Endothelial cell of umbilical vein (primary cell): ENCODE measurements around the gene LINC01488. TPM values are rescaled to one million over a fixed set of nuclear protein-coding genes. Genes with fewer than 3 reads are reported as not detected.

Source experiments
- BruUV-seq: library from RNA; stranded (reverse); fragments of 400-500 nt; replicated peaks from 2 replicates; lab custom pipeline; 2021; lab: Mats Ljungman, UMichigan
- CTCF ChIA-PET: fragments of 300-600, 350-600 bp; sonication (Branson Sonifier 250); formaldehyde crosslinking; loops from one replicate; lab custom pipeline; 2021; ENCODE audit warnings: antibody characterized with exemption, inconsistent platforms; lab: Charles Lee
- POLR2A ChIA-PET: fragments of 300-600, 350-600 bp; sonication (Branson Sonifier 250); formaldehyde crosslinking; loops from one replicate; lab custom pipeline; 2021; ENCODE audit warnings: antibody characterized with exemption, inconsistent platforms; lab: Charles Lee
- DNase-seq: peaks from one replicate; pipeline ENCODE4 v3.0.0-alpha.2; 2011; ENCODE audit warnings: low read depth, low spot score
- FAIRE-seq: peaks from 2 replicates; lab custom pipeline; 2011; peaks lifted over from hg19 to GRCh38; lab: Jason Lieb, UNC
- H2AFZ ChIP-seq: 2 replicates; pipeline ENCODE4 v1.6.0; 2012; ENCODE audit warnings: low read depth, low read length, control low read depth, inconsistent platforms
- H3K27ac ChIP-seq: 2 replicates; pipeline ENCODE4 v1.5.1; 2011; ENCODE audit warnings: low read depth, mild to moderate bottlenecking, control low read depth, low read length, moderate library complexity; ENCODE audit not compliant: insufficient read depth
- H3K27me3 ChIP-seq, 2 experiments: 2 replicates each; pipeline versions ENCODE4 v1.6.0 to v1.6.1; 2011; ENCODE audit warnings: low read length in 2 of 2, mixed read lengths in 1 of 2; ENCODE audit not compliant: control insufficient read depth in 2 of 2, insufficient read depth in 2 of 2
- H3K36me3 ChIP-seq, 2 experiments: 2 replicates in 1 of 2; 3 replicates in 1 of 2; pipeline ENCODE4 v1.5.1; 2011; ENCODE audit warnings: low read length in 2 of 2, mild to moderate bottlenecking in 1 of 2, moderate library complexity in 1 of 2; ENCODE audit not compliant: control insufficient read depth in 2 of 2, insufficient read depth in 2 of 2; ENCODE audit errors: extremely low read depth in 1 of 2
- H3K4me1 ChIP-seq: 3 replicates; pipeline ENCODE4 v1.5.1; 2011; ENCODE audit warnings: mild to moderate bottlenecking, low read length; ENCODE audit not compliant: control insufficient read depth, insufficient read depth; ENCODE audit errors: extremely low read depth
- H3K4me2 ChIP-seq: 2 replicates; pipeline ENCODE4 v1.6.1; 2011; ENCODE audit warnings: low read length, control low read depth, mixed read lengths; ENCODE audit not compliant: insufficient read depth
- H3K4me3 ChIP-seq, 3 experiments: fragments of 200-600 bp in 1 of 3; sonication (generic), shearing (Covaris generic) in 1 of 3; replicated peaks in 1 of 3; 2 replicates each; pipeline ENCODE4 v1.5.1; 2011 to 2016; ENCODE audit warnings: control low read depth in 3 of 3, low read length in 3 of 3, mild to moderate bottlenecking in 2 of 3, inconsistent platforms in 1 of 3, low read depth in 1 of 3, moderate library complexity in 1 of 3; ENCODE audit not compliant: insufficient read depth in 1 of 3
- H3K79me2 ChIP-seq: 2 replicates; pipeline ENCODE4 v1.6.0; 2012; ENCODE audit warnings: low read length, inconsistent platforms; ENCODE audit not compliant: control insufficient read depth, insufficient read depth
- H3K9ac ChIP-seq: replicated peaks from 2 replicates; pipeline ENCODE3; 2011; ENCODE audit warnings: low read length, control low read depth; ENCODE audit not compliant: insufficient read depth; ENCODE audit errors: extremely low read depth
- H3K9me1 ChIP-seq: replicated peaks from 3 replicates; pipeline ENCODE4 v1.6.0; 2011; ENCODE audit warnings: mild to moderate bottlenecking, low read length; ENCODE audit not compliant: control insufficient read depth, insufficient read depth; ENCODE audit errors: extremely low read depth
- H3K9me3 ChIP-seq: replicated peaks from 2 replicates; pipeline ENCODE4 v1.5.1; 2012; ENCODE audit warnings: low read length, inconsistent platforms; ENCODE audit not compliant: control insufficient read depth, insufficient read depth
- H4K20me1 ChIP-seq: replicated peaks from 2 replicates; pipeline ENCODE3; 2011; ENCODE audit warnings: mild to moderate bottlenecking, low read length; ENCODE audit not compliant: control insufficient read depth, insufficient read depth; ENCODE audit errors: extremely low read depth
- MAX ChIP-seq: IDR thresholded peaks from 2 replicates; pipeline ENCODE4 v1.6.1; 2011; ENCODE audit not compliant: insufficient read depth, insufficient read length
- POLR2AphosphoS5 ChIP-seq: IDR thresholded peaks from 2 replicates; pipeline ENCODE4 v1.6.1; 2012; ENCODE audit warnings: low read depth, mild to moderate bottlenecking, control low read depth, low read length, moderate library complexity; ENCODE audit not compliant: insufficient read depth
- dilution Hi-C: fragments of 300-500 bp; cut with MboI; formaldehyde crosslinking; loops from one replicate; pipeline ENCODE4 v1.15.0; 2019; ENCODE audit warnings: low sequenced_read_pairs; ENCODE audit not compliant: extremely low pct_ligation_motif_present
- intact Hi-C: fragments of 100-400 bp; cut with micrococcal nuclease; formaldehyde crosslinking; loops from one replicate; pipeline ENCODE4 v1.10.0; 2022
- polyA plus RNA-seq, 4 experiments: library from polyadenylated mRNA; depleted of rRNA in 3 of 4; stranded (reverse) in 3 of 4; unstranded in 1 of 4; fragments of >200 nt; gene quantifications; 2 replicates each; pipeline versions ENCODE4 v1.2.1 to v1.2.3, GENCODE V29; 2011 to 2012; ENCODE audit warnings: missing spikeins in 1 of 4
- total RNA-seq: library from RNA; stranded (reverse); gene quantifications from 2 replicates; pipeline ENCODE4 v1.2.3, GENCODE V29; 2021
- TF ChIP-seq, protein P1 (sequence below), 2 donors: IDR thresholded peaks; 1 replicate in 1 of 2; 2 replicates in 1 of 2; pipeline ENCODE4 v1.5.1; 2011; ENCODE audit warnings: low read length in 2 of 2, mild to moderate bottlenecking in 2 of 2, moderate library complexity in 2 of 2, control low read depth in 1 of 2, inconsistent platforms in 1 of 2, low read depth in 1 of 2; ENCODE audit not compliant: insufficient read depth in 1 of 2; ENCODE audit errors: extremely low read depth in 1 of 2

Gene LINC01488
- total and polyA plus RNA-seq, 2 donors (not counting 3 experiments of a cell fraction or from before 2014, with no cell fraction given), result not detected

- Histone ChIP-seq H3K79me2 (no peaks in the 10 kb centered on the region), H3K4me3 (no peak overlapping the region), H3K9me1 (no peaks in the 10 kb centered on the region), H3K27ac (no peak overlapping the region), H3K9me3 (no peaks in the 10 kb centered on the region), H3K4me1 (no peaks in the 10 kb centered on the region), H3K9ac (no peak overlapping the region), H3K27me3 (no peaks in the 10 kb centered on the region), H4K20me1 (no peaks in the 10 kb centered on the region), H3K4me2 (no peak overlapping the region), H3K36me3 (no peaks in the 10 kb centered on the region), H2AFZ (no peak overlapping the region)
- dilution Hi-C loops, result no loop called here
- TF ChIP-seq POLR2AphosphoS5 (no peak), MAX (no peak)
- TF ChIP-seq, protein P1, sequence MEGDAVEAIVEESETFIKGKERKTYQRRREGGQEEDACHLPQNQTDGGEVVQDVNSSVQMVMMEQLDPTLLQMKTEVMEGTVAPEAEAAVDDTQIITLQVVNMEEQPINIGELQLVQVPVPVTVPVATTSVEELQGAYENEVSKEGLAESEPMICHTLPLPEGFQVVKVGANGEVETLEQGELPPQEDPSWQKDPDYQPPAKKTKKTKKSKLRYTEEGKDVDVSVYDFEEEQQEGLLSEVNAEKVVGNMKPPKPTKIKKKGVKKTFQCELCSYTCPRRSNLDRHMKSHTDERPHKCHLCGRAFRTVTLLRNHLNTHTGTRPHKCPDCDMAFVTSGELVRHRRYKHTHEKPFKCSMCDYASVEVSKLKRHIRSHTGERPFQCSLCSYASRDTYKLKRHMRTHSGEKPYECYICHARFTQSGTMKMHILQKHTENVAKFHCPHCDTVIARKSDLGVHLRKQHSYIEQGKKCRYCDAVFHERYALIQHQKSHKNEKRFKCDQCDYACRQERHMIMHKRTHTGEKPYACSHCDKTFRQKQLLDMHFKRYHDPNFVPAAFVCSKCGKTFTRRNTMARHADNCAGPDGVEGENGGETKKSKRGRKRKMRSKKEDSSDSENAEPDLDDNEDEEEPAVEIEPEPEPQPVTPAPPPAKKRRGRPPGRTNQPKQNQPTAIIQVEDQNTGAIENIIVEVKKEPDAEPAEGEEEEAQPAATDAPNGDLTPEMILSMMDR (IDR thresholded peaks at IDR 0.05; ENCODE audit: extremely low read depth in 1 of 2, insufficient read depth in 1 of 2, low read depth in 1 of 2, low read length in 2 of 2), result no peak
- no peak for FAIRE-seq
- BruUV-seq, result no TSS peak
- DNase-seq, result no peak
- intact Hi-C loops, result no loop called here
- ChIA-PET CTCF (no interaction called here), POLR2A (no interaction called here)
Observed at GRCh38 chr11:69524991-69525411, 43.5 kb downstream of the LINC01488 start.
